ENCODE results near the gene DIAPH1. TPM values are rescaled to one million over a fixed set of nuclear protein-coding genes. Genes with fewer than 3 reads are reported as not detected.

Gene DIAPH1
- total RNA-seq (2022; extraction: Qiagen RNA extraction) = 94.5 to 109 TPM (median 96.9 TPM) in 5 replicates

GRCh38 chr5:141618804-141619554, at the start of gene DIAPH1:
Gene DIAPH1, minus strand, starts transcription at chr5:141619000. Its CDS starts 86 bp downstream, at chr5:141618914.

GRCh38 chr5:141650851-141651727, 32.3 kb upstream of the DIAPH1 start, which contains the start of gene FCHSD1:
Gene FCHSD1, minus strand, starts transcription at chr5:141651418. Its CDS starts 50 bp downstream, at chr5:141651368.

GRCh38 chr5:141636413-141637122, 17.8 kb upstream of the DIAPH1 start, which contains the start of the genes HDAC3 and RELL2:
Gene HDAC3, minus strand, starts transcription at chr5:141636849. Its CDS starts 59 bp downstream, at chr5:141636790.
Gene RELL2, plus strand, starts transcription at chr5:141636997. Its CDS starts 1,229 bp downstream, at chr5:141638226.

GRCh38 chr5:141488591-141489561, 129.9 kb downstream of the DIAPH1 start, which contains the start of gene PCDHGC5:
Gene PCDHGC5, plus strand, starts transcription at chr5:141489081. Its CDS starts 160 bp downstream, at chr5:141489241.

GRCh38 chr5:141484641-141485311, 134.0 kb downstream of the DIAPH1 start, which contains the start of gene PCDHGC4:
Gene PCDHGC4, plus strand, starts transcription at chr5:141485030. Its CDS starts 144 bp downstream, at chr5:141485174.

DNA sequence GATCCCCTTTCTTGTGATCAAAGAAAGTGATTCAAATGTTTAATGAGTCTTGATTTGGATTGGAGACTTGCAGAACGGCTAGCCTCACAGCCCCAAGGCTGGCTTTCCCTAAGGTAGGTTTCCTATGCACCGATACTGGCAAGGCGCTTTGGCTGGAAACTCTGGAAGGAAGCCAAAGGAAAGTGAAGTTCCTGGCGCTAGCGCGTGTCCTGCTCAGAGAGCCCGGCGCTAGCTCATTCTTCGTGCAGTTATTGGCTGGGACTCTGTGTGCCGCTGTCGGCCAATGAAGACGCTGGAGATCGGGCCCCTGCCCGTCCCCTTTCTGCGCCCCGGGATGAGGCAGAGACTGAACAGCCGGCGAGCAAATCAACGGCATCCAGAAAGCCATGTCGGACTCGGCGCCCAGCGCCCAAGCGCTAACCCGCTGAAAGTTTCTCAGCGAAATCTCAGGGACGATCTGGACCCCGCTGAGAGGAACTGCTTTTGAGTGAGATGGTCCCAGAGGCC, 143.1 kb downstream of the DIAPH1 start, which contains the start of gene PCDHGC3:
PCDHGC3 (plus strand) TSS at position 342 of the 507 bp plus-strand sequence; CDS start at position 493, 151 bp downstream.

Other genes starting within 250 kb of the DIAPH1 start
- gene PCDHGB3, start 248.8 kb downstream of the DIAPH1 start, total RNA-seq (2022; extraction: Qiagen RNA extraction) = 0.20 to 0.25 TPM (median 0.21 TPM) in 5 replicates
- gene PCDHGA6, start 245.1 kb downstream of the DIAPH1 start, total RNA-seq (2022; extraction: Qiagen RNA extraction) = 0.14 to 0.26 TPM (median 0.20 TPM) in 5 replicates
- 0.57 to 1.2 TPM (median 0.76 TPM) in 5 replicates for gene PCDHGA7, start 236.3 kb downstream of the DIAPH1 start, total RNA-seq (2022; extraction: Qiagen RNA extraction)
- 0.56 to 1.1 TPM (median 0.85 TPM) in 5 replicates for gene PCDHGB4, start 231.3 kb downstream of the DIAPH1 start, total RNA-seq (2022; extraction: Qiagen RNA extraction)
- 0.02 to 0.05 TPM (median 0.05 TPM) in 3 of 5 replicates, not detected in the others for gene PCDHGA8, start 226.4 kb downstream of the DIAPH1 start, total RNA-seq (2022; extraction: Qiagen RNA extraction)
- 2.0 to 2.6 TPM (median 2.3 TPM) in 5 replicates for gene PCDHGB5, start 221.1 kb downstream of the DIAPH1 start, total RNA-seq (2022; extraction: Qiagen RNA extraction)
- 0.05 to 0.07 TPM (median 0.07 TPM) in 4 of 5 replicates, not detected in the other for gene PCDHGA9, start 216.2 kb downstream of the DIAPH1 start, total RNA-seq (2022; extraction: Qiagen RNA extraction)
- gene PCDHGB6, start 211.0 kb downstream of the DIAPH1 start, total RNA-seq (2022; extraction: Qiagen RNA extraction) = 0.05 to 0.18 TPM (median 0.10 TPM) in 5 replicates
- gene PCDHGA10, start 206.0 kb downstream of the DIAPH1 start, total RNA-seq (2022; extraction: Qiagen RNA extraction) = 0.02 to 0.03 TPM (median 0.02 TPM) in 3 of 5 replicates, not detected in the others
- 0.02 to 0.08 TPM (median 0.07 TPM) in 5 replicates for gene PCDHGB7, start 201.3 kb downstream of the DIAPH1 start, total RNA-seq (2022; extraction: Qiagen RNA extraction)
- 0.02 to 0.06 TPM (median 0.02 TPM) in 3 of 5 replicates, not detected in the others for gene PCDHGA11, start 197.9 kb downstream of the DIAPH1 start, total RNA-seq (2022; extraction: Qiagen RNA extraction)
- 0.03 TPM in 2 of 5 replicates, not detected in the others for gene PCDHGA12, start 188.5 kb downstream of the DIAPH1 start, total RNA-seq (2022; extraction: Qiagen RNA extraction)
- gene PCDHGC3, start 143.0 kb downstream of the DIAPH1 start, total RNA-seq (2022; extraction: Qiagen RNA extraction) = 5.3 to 6.9 TPM (median 6.2 TPM) in 5 replicates
- gene PCDHGC4, start 134.0 kb downstream of the DIAPH1 start, total RNA-seq (2022; extraction: Qiagen RNA extraction) = not detected in 5 replicates
- gene PCDHGC5, start 129.9 kb downstream of the DIAPH1 start, total RNA-seq (2022; extraction: Qiagen RNA extraction) = 0.02 TPM in 1 of 5 replicates, not detected in the others
- 47.2 to 51.9 TPM (median 48.5 TPM) in 5 replicates for gene HDAC3, start 17.8 kb upstream of the DIAPH1 start, total RNA-seq (2022; extraction: Qiagen RNA extraction)
- gene RELL2, start 18.0 kb upstream of the DIAPH1 start, total RNA-seq (2022; extraction: Qiagen RNA extraction) = 3.7 to 5.0 TPM (median 4.3 TPM) in 5 replicates
- 6.0 to 11.1 TPM (median 8.8 TPM) in 5 replicates for gene FCHSD1, start 32.4 kb upstream of the DIAPH1 start, total RNA-seq (2022; extraction: Qiagen RNA extraction)
- gene ARAP3, start 63.2 kb upstream of the DIAPH1 start, total RNA-seq (2022; extraction: Qiagen RNA extraction) = 4.0 to 4.6 TPM (median 4.2 TPM) in 5 replicates